ENCODE data around the gene ZBTB24. TPM values are rescaled to one million over a fixed set of nuclear protein-coding genes. Genes with fewer than 3 reads are reported as not detected.

ZBTB24 gene
- total RNA-seq, 1 experiment from 2014 or later, result 27.3 TPM

DNA sequence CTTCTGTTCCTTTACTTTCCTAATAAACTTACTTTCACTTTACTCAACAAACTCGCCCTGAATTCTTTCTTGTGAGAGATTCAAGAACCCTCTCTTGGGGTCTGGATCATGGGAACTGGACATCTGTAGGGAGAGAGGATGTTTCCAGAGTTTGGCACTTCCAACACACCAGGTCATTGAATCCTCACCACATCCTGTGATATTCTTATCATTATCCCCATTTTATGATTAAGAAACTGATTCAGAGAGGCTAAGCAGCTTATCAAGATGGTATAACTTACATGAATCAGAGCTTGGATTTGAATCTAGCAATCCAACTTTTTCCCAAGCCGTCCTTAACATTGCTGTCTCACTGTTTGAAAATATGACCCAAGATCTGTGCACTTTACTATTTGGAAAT is 58.1 kb downstream of the ZBTB24 start:
- Histone ChIP-seq H2BK12ac (ENCODE audit: insufficient read length, low read depth, low read length) (no peak overlapping the region), H3K27ac (ENCODE audit: insufficient read length, low read depth, low read length) (no peak overlapping the region), H3K79me2 (ENCODE audit: insufficient read depth, low read length) (no peaks in the 10 kb centered on the region), H2BK5ac (ENCODE audit: insufficient read length, low read length) (no peak overlapping the region), H2AK5ac (ENCODE audit: insufficient read length, low read length) (no peak overlapping the region), H3K23ac (ENCODE audit: insufficient read length, low read depth, low read length) (no peak overlapping the region), H4K20me1 (ENCODE audit: control insufficient read depth, insufficient read depth, insufficient read length) (no peaks in the 10 kb centered on the region), H3K4ac (ENCODE audit: low read depth, low read length) (no peak overlapping the region), H3K4me2 (ENCODE audit: insufficient read depth, insufficient read length, low read length) (no peak overlapping the region), H2AFZ (ENCODE audit: low read length) (no peak overlapping the region), H4K91ac (ENCODE audit: insufficient read length, low read depth, low read length) (no peak overlapping the region), H3K79me1 (ENCODE audit: insufficient read depth, low read depth, low read length, poor library complexity, severe bottlenecking) (no peaks in the 10 kb centered on the region), H2BK20ac (ENCODE audit: low read depth, low read length, poor library complexity, severe bottlenecking) (no peak overlapping the region), H3T11ph (ENCODE audit: low read length) (no peak overlapping the region), H3K23me2 (ENCODE audit: insufficient read length, low read depth, low read length, poor library complexity, severe bottlenecking) (no peaks in the 10 kb centered on the region), H2BK15ac (ENCODE audit: low read depth, low read length) (no peak overlapping the region), H3K14ac (ENCODE audit: insufficient read depth, low read length) (no peak overlapping the region), H3K9me3 (ENCODE audit: control insufficient read depth, low read depth, low read length) (no peaks in the 10 kb centered on the region), H3K27me3 (ENCODE audit: insufficient read depth, low read length) (no peaks in the 10 kb centered on the region), H4K8ac (replicated peaks; ENCODE audit: insufficient read length, low read depth, low read length) (no peak overlapping the region), H3K18ac (ENCODE audit: insufficient read length, low read depth, low read length) (no peak overlapping the region), H3K56ac (ENCODE audit: insufficient read length, low read depth, low read length) (no peak overlapping the region), H2BK120ac (ENCODE audit: low read depth, low read length, poor library complexity, severe bottlenecking) (no peak overlapping the region), H3K4me1 (ENCODE audit: insufficient read depth, low read length) (no peaks in the 10 kb centered on the region), H3K9ac (ENCODE audit: extremely low read depth, insufficient read length, low read length) (no peak overlapping the region), H4K5ac (ENCODE audit: insufficient read length, low read depth, low read length) (no peak overlapping the region)
- H3K9me3 Mint-ChIP-seq, result no peaks in the 10 kb centered on the region
- H3K4me1 Mint-ChIP-seq, result no peaks in the 10 kb centered on the region
- WGBS (ENCODE audit: extremely low coverage, insufficient read length, low lambda C conversion rate), result no CpG with 5 or more reads among the region's 2 CpGs
- no peak overlapping the region for H3K4me3 Mint-ChIP-seq
- DNase-seq, result no peak
- no peaks in the 10 kb centered on the region for H3K36me3 Mint-ChIP-seq (ENCODE audit: insufficient read depth in 1 of 3, low read depth in 3 of 3)
- TF ChIP-seq, protein P1, sequence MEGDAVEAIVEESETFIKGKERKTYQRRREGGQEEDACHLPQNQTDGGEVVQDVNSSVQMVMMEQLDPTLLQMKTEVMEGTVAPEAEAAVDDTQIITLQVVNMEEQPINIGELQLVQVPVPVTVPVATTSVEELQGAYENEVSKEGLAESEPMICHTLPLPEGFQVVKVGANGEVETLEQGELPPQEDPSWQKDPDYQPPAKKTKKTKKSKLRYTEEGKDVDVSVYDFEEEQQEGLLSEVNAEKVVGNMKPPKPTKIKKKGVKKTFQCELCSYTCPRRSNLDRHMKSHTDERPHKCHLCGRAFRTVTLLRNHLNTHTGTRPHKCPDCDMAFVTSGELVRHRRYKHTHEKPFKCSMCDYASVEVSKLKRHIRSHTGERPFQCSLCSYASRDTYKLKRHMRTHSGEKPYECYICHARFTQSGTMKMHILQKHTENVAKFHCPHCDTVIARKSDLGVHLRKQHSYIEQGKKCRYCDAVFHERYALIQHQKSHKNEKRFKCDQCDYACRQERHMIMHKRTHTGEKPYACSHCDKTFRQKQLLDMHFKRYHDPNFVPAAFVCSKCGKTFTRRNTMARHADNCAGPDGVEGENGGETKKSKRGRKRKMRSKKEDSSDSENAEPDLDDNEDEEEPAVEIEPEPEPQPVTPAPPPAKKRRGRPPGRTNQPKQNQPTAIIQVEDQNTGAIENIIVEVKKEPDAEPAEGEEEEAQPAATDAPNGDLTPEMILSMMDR (conservative IDR thresholded peaks at IDR 0.05), result no peak
- H3K27me3 Mint-ChIP-seq (ENCODE audit: low read depth), result no peaks in the 10 kb centered on the region; the same call in 1 of the 2 replicates
- H3K27ac Mint-ChIP-seq, result no peak overlapping the region

Data from H9 (cell line).